HEK293 (cell line): ENCODE results near the gene LIMK2.

Source experiments
- CTCF ChIA-PET: fragments of 350-600 bp; formaldehyde crosslinking; extraction: SDS; loops from one replicate; lab custom pipeline; 2021; ENCODE audit warnings: antibody characterized with exemption; lab: Yijun Ruan, JAX
- POLR2A ChIA-PET: fragments of 300-600 bp; formaldehyde crosslinking; extraction: SDS; loops from one replicate; lab custom pipeline; 2020; ENCODE audit warnings: antibody characterized with exemption, inconsistent platforms; lab: Yijun Ruan, JAX
- H3K27ac ChIP-seq: fragments of 200-500 bp; sonication (Bioruptor generic); 2 replicates; pipeline ENCODE4 v1.5.1; 2014; ENCODE audit warnings: low read depth, low read length, control low read depth, inconsistent platforms; ENCODE audit errors: extremely low read depth
- H3K36me3 ChIP-seq, 2 experiments: fragments of 200-500 bp in 1 of 2; sonication (Bioruptor generic) in 1 of 2; 1 replicate in 1 of 2; 2 replicates in 1 of 2; pipeline ENCODE4 v1.5.1; 2014 to 2017; ENCODE audit warnings: inconsistent platforms in 2 of 2, low read length in 2 of 2; ENCODE audit not compliant: control insufficient read depth in 2 of 2, insufficient read depth in 1 of 2
- H3K4me1 ChIP-seq: fragments of 200-500 bp; sonication (Bioruptor generic); 2 replicates; pipeline ENCODE4 v1.5.1; 2014; ENCODE audit warnings: mild to moderate bottlenecking, low read length, inconsistent platforms; ENCODE audit not compliant: control insufficient read depth, insufficient read depth
- H3K4me3 ChIP-seq: 2 replicates; pipeline ENCODE4 v1.5.1; 2011; ENCODE audit warnings: low read depth, mild to moderate bottlenecking, control low read depth, low read length, moderate library complexity
- H3K9me3 ChIP-seq: fragments of 200-500 bp; sonication (Bioruptor generic); 2 replicates; pipeline ENCODE4 v1.5.1; 2014; ENCODE audit warnings: low read depth, low read length, inconsistent platforms; ENCODE audit not compliant: control insufficient read depth, insufficient read depth
- MYNN ChIP-seq: fragments of 450-650 bp; formaldehyde crosslinking; IDR thresholded peaks from 2 replicates; pipeline ENCODE4 v1.5.1; 2016; ENCODE audit warnings: missing biosample characterization, missing genetic modification characterization, borderline replicate concordance
- PBX3 ChIP-seq: sonication (generic); formaldehyde crosslinking; IDR thresholded peaks from 2 replicates; pipeline ENCODE4 v1.8.1; 2022; ENCODE audit warnings: mild to moderate bottlenecking, moderate library complexity, missing genetic modification reagents
- ZBTB17 ChIP-seq: fragments of 450-650 bp; formaldehyde crosslinking; IDR thresholded peaks from 2 replicates; pipeline ENCODE4 v1.5.1; 2016; ENCODE audit warnings: missing biosample characterization, missing genetic modification characterization
- ZBTB7A ChIP-seq: fragments of 450-650 bp; formaldehyde crosslinking; IDR thresholded peaks from 2 replicates; pipeline ENCODE4 v1.5.1; 2016; ENCODE audit warnings: low read depth, missing biosample characterization, missing genetic modification characterization
- ZFHX2 ChIP-seq: fragments of 450-650 bp; formaldehyde crosslinking; conservative IDR thresholded peaks from 2 replicates; pipeline ENCODE4 v1.5.1; 2016; ENCODE audit warnings: missing biosample characterization, missing genetic modification characterization
- ZNF148 ChIP-seq: fragments of 450-650 bp; formaldehyde crosslinking; IDR thresholded peaks from 2 replicates; pipeline ENCODE4 v1.5.0; 2017; ENCODE audit warnings: missing biosample characterization, missing genetic modification characterization, borderline replicate concordance
- ZNF175 ChIP-seq: fragments of 450-650 bp; formaldehyde crosslinking; IDR thresholded peaks from 2 replicates; pipeline ENCODE4 v1.5.1; 2016; ENCODE audit warnings: missing biosample characterization, missing genetic modification characterization
- ZNF2 ChIP-seq: fragments of 450-650 bp; formaldehyde crosslinking; IDR thresholded peaks from 2 replicates; pipeline ENCODE4 v1.5.1; 2016; ENCODE audit warnings: missing biosample characterization, missing genetic modification characterization
- ZNF366 ChIP-seq: fragments of 450-650 bp; formaldehyde crosslinking; conservative IDR thresholded peaks from 2 replicates; pipeline ENCODE4 v1.5.1; 2016; ENCODE audit warnings: missing biosample characterization, missing genetic modification characterization
- ZNF449 ChIP-seq: fragments of 450-650 bp; formaldehyde crosslinking; IDR thresholded peaks from 2 replicates; pipeline ENCODE4 v1.5.1; 2017; ENCODE audit warnings: missing biosample characterization, mild to moderate bottlenecking, missing genetic modification characterization, moderate library complexity
- ZNF558 ChIP-seq: fragments of 450-650 bp; formaldehyde crosslinking; IDR thresholded peaks from 2 replicates; pipeline ENCODE4 v1.5.1; 2016; ENCODE audit warnings: missing biosample characterization, missing genetic modification characterization
- ZNF596 ChIP-seq: fragments of 450-650 bp; IDR thresholded peaks from 2 replicates; pipeline ENCODE4 v1.5.0; 2018; ENCODE audit warnings: missing biosample characterization, mild to moderate bottlenecking, missing genetic modification characterization, moderate library complexity
- ZNF677 ChIP-seq: fragments of 450-650 bp; IDR thresholded peaks from 2 replicates; pipeline ENCODE4 v1.5.0; 2018; ENCODE audit warnings: missing biosample characterization, mild to moderate bottlenecking, missing genetic modification characterization, moderate library complexity
- ZSCAN4 ChIP-seq: fragments of 450-650 bp; formaldehyde crosslinking; IDR thresholded peaks from 2 replicates; pipeline ENCODE4 v1.5.1; 2017; ENCODE audit warnings: missing biosample characterization, missing genetic modification characterization

LIMK2 gene

GRCh38 chr22:31275018-31275417 lies 62.9 kb downstream of the LIMK2 start (continued):
- no peak for TF ChIP-seq ZSCAN4 (tag by site-specific recombination)
- no peak for TF ChIP-seq ZNF366 (tag by site-specific recombination)
- TF ChIP-seq ZNF558 (tag by site-specific recombination) = no peak
- no peak for TF ChIP-seq ZBTB17 (tag by site-specific recombination)
- TF ChIP-seq ZNF175 (tag by site-specific recombination) = no peak

GRCh38 chr22:31275576-31275975 lies 63.5 kb downstream of the LIMK2 start:
- H3K9me3 ChIP-seq = no peaks in the 10 kb centered on the region
- no peak overlapping the region for H3K27ac ChIP-seq
- no peaks in the 10 kb centered on the region for H3K4me1 ChIP-seq
- POLR2A ChIA-PET = no interaction called here
- TF ChIP-seq ZFHX2 (tag by site-specific recombination) (no peak), ZNF449 (tag by site-specific recombination) (no peak), ZNF148 (no peak)
- TF ChIP-seq, all 188 proteins: peak for 0
- CTCF ChIA-PET = interaction anchor here (0.7 to 6.9 kb wide), 5 partner anchors 10 to 511 kb away, joined by 3 to 117 read pairs (median 6); partner anchors contain the start of gene LIMK2
- Histone ChIP-seq H3K36me3 (peaks cover 13 to 88% of the 10 kb centered on the region in 2 experiments), H3K4me3 (no peak overlapping the region)

- H3K36me3 ChIP-seq = peaks cover 13 to 81% of the 10 kb centered on the region in 2 experiments
- ChIA-PET POLR2A (no interaction called here), CTCF (interaction anchor here (0.6 to 2.1 kb wide), 2 partner anchors 13 to 52 kb away, joined by 3 to 4 read pairs; no protein-coding TSS in a partner anchor)
- no peaks in the 10 kb centered on the region for H3K4me1 ChIP-seq
- no peak overlapping the region for H3K27ac ChIP-seq
- TF ChIP-seq ZNF677 (tag by site-specific recombination) (no peak), PBX3 (CRISPR knock-in tag) (no peak), MYNN (no peak), ZBTB17 (tag by site-specific recombination) (no peak)
- no peak overlapping the region for H3K4me3 ChIP-seq
- no peaks in the 10 kb centered on the region for H3K9me3 ChIP-seq
Observed at GRCh38 chr22:31276426-31277167, 64.5 kb downstream of the LIMK2 start.

- no peak overlapping the region for H3K27ac ChIP-seq
- no peaks in the 10 kb centered on the region for H3K9me3 ChIP-seq
- H3K4me3 ChIP-seq = no peak overlapping the region
- TF ChIP-seq ZNF2 (tag by site-specific recombination) (no peak), ZBTB7A (tag by site-specific recombination) (no peak), ZBTB17 (tag by site-specific recombination) (no peak), ZNF596 (no peak)
- peaks cover 13 to 81% of the 10 kb centered on the region in 2 experiments for H3K36me3 ChIP-seq
- ChIA-PET CTCF (interaction anchor here (0.7 to 0.9 kb wide), 4 partner anchors 68 to 192 kb away, joined by 3 to 13 read pairs (median 5); partner anchors contain the start of gene SELENOM), POLR2A (no interaction called here)
- no peaks in the 10 kb centered on the region for H3K4me1 ChIP-seq
Observed at GRCh38 chr22:31277741-31278140, 65.6 kb downstream of the LIMK2 start.
